Gastrocnemius medialis (tissue), 4 donors: Measurements from ENCODE around the gene KLK11. TPM values are rescaled to one million over a fixed set of nuclear protein-coding genes. Genes with fewer than 3 reads are reported as not detected.

ENCODE experiments used
- ATAC-seq, 2 donors: fragments of 150-250 bp; one replicate each; pipeline ENCODE4 v1.9.1; 2016
- DNase-seq, 2 donors: peaks; one replicate each; pipeline ENCODE4 v3.0.0-alpha.2; 2019
- H3K27ac ChIP-seq, 4 donors: fragments of 200-600 bp; sonication (generic); 1 replicate in 1 of 4; 2 replicates in 3 of 4; pipeline ENCODE4 v1.5.1; 2016 to 2018; ENCODE audit warnings: mild to moderate bottlenecking in 2 of 4, moderate library complexity in 1 of 4
- H3K27me3 ChIP-seq, 3 donors: fragments of 200-600 bp; sonication (generic) in 2 of 3; 1 replicate in 1 of 3; 2 replicates in 2 of 3; pipeline versions ENCODE4 v1.5.1 to v1.6.0; 2016 to 2019; ENCODE audit warnings: mild to moderate bottlenecking in 1 of 3, moderate library complexity in 1 of 3
- H3K36me3 ChIP-seq, 2 donors: fragments of 200-600 bp; sonication (generic) in 1 of 2; one replicate each; pipeline ENCODE4 v1.5.1; 2017 to 2018
- H3K4me1 ChIP-seq, 2 donors: fragments of 200-600 bp; sonication (generic) in 1 of 2; one replicate each; pipeline ENCODE4 v1.5.1; 2016 to 2017; ENCODE audit warnings: mild to moderate bottlenecking in 2 of 2
- H3K4me3 ChIP-seq, 4 donors: fragments of 200-600 bp; sonication (generic) in 3 of 4; 1 replicate in 1 of 4; 2 replicates in 3 of 4; pipeline ENCODE4 v1.5.1; 2016 to 2019; ENCODE audit warnings: mild to moderate bottlenecking in 2 of 4
- H3K9me3 ChIP-seq, 3 donors: fragments of 200-600 bp; sonication (generic) in 2 of 3; 1 replicate in 1 of 3; 2 replicates in 2 of 3; pipeline ENCODE4 v1.5.1; 2016 to 2019
- POLR2A ChIP-seq, 2 donors: fragments of 450-650 bp; IDR thresholded peaks; one replicate each; pipeline ENCODE4 v1.6.1; 2017; ENCODE audit warnings: antibody characterized with exemption in 2 of 2, mild to moderate bottlenecking in 2 of 2, moderate library complexity in 2 of 2
- in situ Hi-C, 4 donors: fragments of 200-750 bp; cut with MboI; loops; one replicate each; pipeline versions ENCODE4 v1.15.0 to v1.8.0; 2017; ENCODE audit warnings: low sequenced_read_pairs in 4 of 4
- intact Hi-C: fragments of 100-400 bp; cut with DNase I; formaldehyde crosslinking; loops from one replicate; pipeline ENCODE4 v1.15.1; 2023; ENCODE audit warnings: low total_unique reads
- total RNA-seq, 4 donors: library from RNA; depleted of rRNA; stranded (reverse); fragments of >200 nt; gene quantifications; one replicate each; pipeline versions ENCODE4 v1.1.0 to v1.2.3, GENCODE V29; 2016
- TF ChIP-seq, protein P1 (sequence below), 5 experiments: fragments of 450-650 bp in 3 of 5; fragments of 200-600 bp in 2 of 5; sonication (generic) in 2 of 5; IDR thresholded peaks in 4 of 5; conservative IDR thresholded peaks in 1 of 5; 1 replicate in 4 of 5; 2 replicates in 1 of 5; pipeline ENCODE4 v1.5.1; 2016 to 2019; ENCODE audit warnings: antibody characterized with exemption in 5 of 5, mild to moderate bottlenecking in 3 of 5, moderate library complexity in 3 of 5

KLK11 gene
- total RNA-seq, 4 donors from 2014 or later = not detected

DNA sequence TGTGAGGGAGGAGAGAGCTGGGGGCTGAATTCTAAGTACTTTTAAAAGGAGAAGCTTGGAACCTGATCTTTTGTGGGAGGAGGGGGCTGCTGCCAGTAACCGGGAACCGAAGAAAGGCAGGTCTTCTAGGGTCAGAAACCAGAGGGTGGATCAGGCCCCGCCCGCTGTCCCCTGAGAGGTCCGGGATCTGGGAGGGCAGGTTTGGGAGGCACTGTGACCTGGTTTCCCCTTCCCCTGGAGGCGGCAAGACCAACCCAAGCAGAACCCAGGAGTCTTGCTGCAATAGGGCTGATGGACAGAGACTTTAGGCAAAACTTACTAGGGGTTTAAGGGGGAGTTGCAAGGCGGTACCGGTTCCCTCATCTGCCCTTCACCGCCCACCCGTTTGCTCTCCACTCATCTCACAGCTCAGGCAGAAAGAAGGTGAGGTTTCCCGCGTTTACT lies 24.3 kb downstream of the KLK11 start:
- Histone ChIP-seq H3K4me3 (no peak overlapping the region), H3K9me3 (no peaks in the 10 kb centered on the region), H3K4me1 (no peaks in the 10 kb centered on the region), H3K27me3 (peaks cover 3 to 15% (median 5%) of the 10 kb centered on the region in 3 donors), H3K36me3 (no peaks in the 10 kb centered on the region), H3K27ac (no peak overlapping the region)
- no peak for DNase-seq
- in situ Hi-C loops (no loop called here), intact Hi-C loops (no loop called here)
- ATAC-seq = no peak
- no peak for TF ChIP-seq POLR2A (IDR thresholded peaks at IDR 0.05)
- TF ChIP-seq, protein P1, sequence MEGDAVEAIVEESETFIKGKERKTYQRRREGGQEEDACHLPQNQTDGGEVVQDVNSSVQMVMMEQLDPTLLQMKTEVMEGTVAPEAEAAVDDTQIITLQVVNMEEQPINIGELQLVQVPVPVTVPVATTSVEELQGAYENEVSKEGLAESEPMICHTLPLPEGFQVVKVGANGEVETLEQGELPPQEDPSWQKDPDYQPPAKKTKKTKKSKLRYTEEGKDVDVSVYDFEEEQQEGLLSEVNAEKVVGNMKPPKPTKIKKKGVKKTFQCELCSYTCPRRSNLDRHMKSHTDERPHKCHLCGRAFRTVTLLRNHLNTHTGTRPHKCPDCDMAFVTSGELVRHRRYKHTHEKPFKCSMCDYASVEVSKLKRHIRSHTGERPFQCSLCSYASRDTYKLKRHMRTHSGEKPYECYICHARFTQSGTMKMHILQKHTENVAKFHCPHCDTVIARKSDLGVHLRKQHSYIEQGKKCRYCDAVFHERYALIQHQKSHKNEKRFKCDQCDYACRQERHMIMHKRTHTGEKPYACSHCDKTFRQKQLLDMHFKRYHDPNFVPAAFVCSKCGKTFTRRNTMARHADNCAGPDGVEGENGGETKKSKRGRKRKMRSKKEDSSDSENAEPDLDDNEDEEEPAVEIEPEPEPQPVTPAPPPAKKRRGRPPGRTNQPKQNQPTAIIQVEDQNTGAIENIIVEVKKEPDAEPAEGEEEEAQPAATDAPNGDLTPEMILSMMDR (IDR thresholded peaks at IDR 0.05 in 4 of 5, conservative IDR thresholded peaks at IDR 0.05 in 1 of 5) = no peak

DNA sequence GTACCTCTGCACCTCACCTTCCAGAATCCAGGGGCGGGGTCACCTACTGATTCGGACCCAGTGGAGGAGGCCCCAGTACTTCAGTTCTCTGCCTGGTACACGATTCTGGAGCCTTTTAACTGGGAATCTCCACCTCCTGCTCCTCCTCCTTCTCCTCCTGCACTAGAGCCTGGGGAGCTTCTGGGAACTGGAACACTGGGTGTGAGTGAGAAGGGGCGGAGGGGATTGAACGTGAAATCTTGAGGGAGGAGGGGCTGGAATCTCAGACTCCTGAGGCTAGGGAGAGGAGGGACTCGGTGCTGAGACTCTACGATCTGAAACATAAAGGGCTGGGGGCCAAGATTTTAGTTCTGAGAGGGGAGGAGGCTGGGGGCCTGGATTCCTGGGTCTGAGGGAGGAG lies 24.9 kb downstream of the KLK11 start, which contains the start of gene KLK8:
TSS of gene KLK8 (minus strand) at position 90 of the 400 bp plus-strand sequence. CDS start 437 bp downstream, outside the sequence.
- in situ Hi-C loops = no loop called here
- no peak for ATAC-seq
- Histone ChIP-seq H3K27ac (no peak within 1 kb of the TSS), H3K4me1 (no peaks in the 10 kb centered on the region), H3K4me3 (no peak within 1 kb of the TSS), H3K9me3 (no peaks in the 10 kb centered on the region), H3K36me3 (no peaks in the 10 kb centered on the region), H3K27me3 (peaks cover 3 to 15% (median 5%) of the 10 kb centered on the region in 3 donors)
- no peak for DNase-seq
- no peak for TF ChIP-seq POLR2A (IDR thresholded peaks at IDR 0.05)
- TF ChIP-seq, protein P1 (IDR thresholded peaks at IDR 0.05 in 4 of 5, conservative IDR thresholded peaks at IDR 0.05 in 1 of 5) = no peak
- intact Hi-C loops = no loop called here

DNA sequence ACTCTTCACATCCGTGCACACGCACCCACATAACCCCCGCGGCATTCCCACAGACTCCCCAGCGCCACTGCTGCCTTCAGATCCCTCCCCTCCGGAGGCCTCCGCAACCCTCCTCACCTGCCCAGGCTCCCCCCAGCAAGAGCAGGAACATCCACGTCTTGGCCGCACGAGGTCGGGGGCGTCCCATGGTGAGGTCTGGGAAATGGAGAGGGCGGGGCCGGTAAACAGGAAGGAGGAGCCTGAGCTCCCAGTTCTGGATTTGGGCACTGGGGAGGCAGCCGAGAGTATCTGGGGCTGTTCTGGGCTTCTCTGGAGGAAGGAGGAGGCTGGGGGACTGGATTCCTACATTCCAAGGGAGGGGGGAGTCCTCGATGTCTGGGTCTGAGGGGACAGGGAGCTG lies 25.4 kb downstream of the KLK11 start:
- H3K27ac ChIP-seq = no peak overlapping the region
- no peaks in the 10 kb centered on the region for H3K9me3 ChIP-seq
- H3K36me3 ChIP-seq = no peaks in the 10 kb centered on the region
- no peaks in the 10 kb centered on the region for H3K4me1 ChIP-seq
- ATAC-seq = no peak
- intact Hi-C loops (no loop called here), in situ Hi-C loops (no loop called here)
- no peak for TF ChIP-seq POLR2A (IDR thresholded peaks at IDR 0.05)
- TF ChIP-seq, protein P1 (IDR thresholded peaks at IDR 0.05 in 4 of 5, conservative IDR thresholded peaks at IDR 0.05 in 1 of 5) = no peak
- no peak overlapping the region for H3K4me3 ChIP-seq
- DNase-seq = no peak
- H3K27me3 ChIP-seq = peaks cover 3 to 15% (median 5%) of the 10 kb centered on the region in 3 donors

DNA sequence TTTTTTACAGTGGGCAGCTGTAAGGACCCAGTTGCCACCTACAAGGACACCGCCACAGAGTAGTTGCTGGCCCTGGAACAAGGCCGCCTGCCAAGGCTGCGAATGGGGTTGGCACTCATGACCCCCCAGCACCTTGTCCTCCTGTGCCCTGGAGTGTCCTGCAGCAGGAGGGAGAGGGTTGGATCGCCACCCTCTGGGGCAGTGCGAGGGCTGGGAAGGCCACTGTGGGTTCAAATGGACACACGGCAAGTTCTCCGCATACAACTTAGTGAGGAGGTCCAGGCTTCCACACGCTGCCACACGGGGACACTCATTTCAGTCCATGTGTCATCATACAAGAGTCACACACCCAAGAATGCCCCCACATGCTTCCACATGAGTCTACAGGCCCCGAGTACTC lies 26.0 kb downstream of the KLK11 start:
- DNase-seq (no peak), ATAC-seq (no peak)
- Histone ChIP-seq H3K36me3 (no peaks in the 10 kb centered on the region), H3K9me3 (no peaks in the 10 kb centered on the region), H3K27me3 (peaks cover 3 to 15% (median 5%) of the 10 kb centered on the region in 3 donors), H3K4me1 (no peaks in the 10 kb centered on the region), H3K4me3 (no peak overlapping the region), H3K27ac (no peak overlapping the region)
- TF ChIP-seq POLR2A (IDR thresholded peaks at IDR 0.05) = no peak
- TF ChIP-seq, protein P1 (IDR thresholded peaks at IDR 0.05 in 4 of 5, conservative IDR thresholded peaks at IDR 0.05 in 1 of 5) = no peak
- intact Hi-C loops = no loop called here
- in situ Hi-C loops = no loop called here

DNA sequence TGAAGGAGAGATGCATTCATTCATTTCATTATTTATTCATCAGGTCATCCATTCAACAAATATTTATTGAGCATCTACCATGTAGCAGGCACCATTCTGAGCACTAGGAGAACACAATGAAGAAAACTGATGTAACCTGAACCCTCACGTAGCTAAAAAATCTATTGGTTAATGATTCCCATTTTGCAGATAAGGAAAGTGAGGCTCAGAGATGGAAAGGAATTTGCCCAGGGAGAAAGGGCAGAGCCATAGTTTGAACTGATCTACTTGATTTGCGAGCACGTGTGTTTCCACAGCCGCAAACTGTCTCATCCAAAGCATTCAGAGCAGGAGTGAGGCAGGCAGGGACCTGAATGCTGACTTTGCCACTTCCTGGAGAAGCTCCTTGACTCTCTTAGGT lies 27.7 kb downstream of the KLK11 start:
- no peak for TF ChIP-seq POLR2A (IDR thresholded peaks at IDR 0.05)
- TF ChIP-seq, protein P1 (IDR thresholded peaks at IDR 0.05 in 4 of 5, conservative IDR thresholded peaks at IDR 0.05 in 1 of 5) = no peak
- no peak for ATAC-seq
- Histone ChIP-seq H3K36me3 (no peaks in the 10 kb centered on the region), H3K9me3 (no peaks in the 10 kb centered on the region), H3K27ac (no peak overlapping the region), H3K4me1 (no peaks in the 10 kb centered on the region), H3K27me3 (peaks cover 3 to 15% (median 5%) of the 10 kb centered on the region in 3 donors), H3K4me3 (no peak overlapping the region)
- intact Hi-C loops (no loop called here), in situ Hi-C loops (no loop called here)
- no peak for DNase-seq
